Esophagus muscularis mucosa (tissue), 3 donors: Measurements from ENCODE around the gene SH2D3A.
"Not testable (repeated sequence)": the region's sequence is repeated elsewhere in the genome, so short reads cannot be mapped to it uniquely, and the experiment has no call there.

Experiments
- CTCF ChIP-seq, 3 experiments: fragments of 200-600 bp in 2 of 3; fragments of 450-650 bp in 1 of 3; sonication (generic) in 2 of 3; IDR thresholded peaks; one replicate each; pipeline ENCODE4 v1.5.1; 2017 to 2019; ENCODE audit warnings: antibody characterized with exemption in 3 of 3, mild to moderate bottlenecking in 2 of 3, moderate library complexity in 1 of 3
- POLR2A ChIP-seq: fragments of 450-650 bp; IDR thresholded peaks from one replicate; pipeline ENCODE4 v1.6.1; 2017; ENCODE audit warnings: antibody characterized with exemption, moderate library complexity, mild to moderate bottlenecking, low read depth
- POLR2AphosphoS5 ChIP-seq, 2 donors: sonication (generic); formaldehyde crosslinking; IDR thresholded peaks; one replicate each; pipeline ENCODE4 v1.6.1; 2017; ENCODE audit warnings: antibody characterized with exemption in 2 of 2

GRCh38 chr19:6771648-6772027 lies 4.4 kb upstream of the SH2D3A start:
- not testable (repeated sequence) for TF ChIP-seq POLR2A; POLR2AphosphoS5 (IDR thresholded peaks at IDR 0.05); CTCF (IDR thresholded peaks at IDR 0.05)
